GM12873 (cell line): Measurements from ENCODE around the gene SLC6A3.

Experiments used
- CTCF ChIP-seq: IDR thresholded peaks from 2 replicates; pipeline ENCODE4 v1.5.1; 2012; ENCODE audit warnings: low read depth, mild to moderate bottlenecking, moderate library complexity, low read length, control low read depth; ENCODE audit not compliant: insufficient read depth; ENCODE audit errors: missing control alignments

The SLC6A3 gene

GRCh38 chr5:1428107-1428506 lies 17.1 kb downstream of the SLC6A3 start:
- TF ChIP-seq CTCF = no peak

- no peak for TF ChIP-seq CTCF
Measured at GRCh38 chr5:1424716-1425115, 20.5 kb downstream of the SLC6A3 start.

- TF ChIP-seq CTCF = no peak
Measured at GRCh38 chr5:1423901-1424603, 21.2 kb downstream of the SLC6A3 start.

DNA sequence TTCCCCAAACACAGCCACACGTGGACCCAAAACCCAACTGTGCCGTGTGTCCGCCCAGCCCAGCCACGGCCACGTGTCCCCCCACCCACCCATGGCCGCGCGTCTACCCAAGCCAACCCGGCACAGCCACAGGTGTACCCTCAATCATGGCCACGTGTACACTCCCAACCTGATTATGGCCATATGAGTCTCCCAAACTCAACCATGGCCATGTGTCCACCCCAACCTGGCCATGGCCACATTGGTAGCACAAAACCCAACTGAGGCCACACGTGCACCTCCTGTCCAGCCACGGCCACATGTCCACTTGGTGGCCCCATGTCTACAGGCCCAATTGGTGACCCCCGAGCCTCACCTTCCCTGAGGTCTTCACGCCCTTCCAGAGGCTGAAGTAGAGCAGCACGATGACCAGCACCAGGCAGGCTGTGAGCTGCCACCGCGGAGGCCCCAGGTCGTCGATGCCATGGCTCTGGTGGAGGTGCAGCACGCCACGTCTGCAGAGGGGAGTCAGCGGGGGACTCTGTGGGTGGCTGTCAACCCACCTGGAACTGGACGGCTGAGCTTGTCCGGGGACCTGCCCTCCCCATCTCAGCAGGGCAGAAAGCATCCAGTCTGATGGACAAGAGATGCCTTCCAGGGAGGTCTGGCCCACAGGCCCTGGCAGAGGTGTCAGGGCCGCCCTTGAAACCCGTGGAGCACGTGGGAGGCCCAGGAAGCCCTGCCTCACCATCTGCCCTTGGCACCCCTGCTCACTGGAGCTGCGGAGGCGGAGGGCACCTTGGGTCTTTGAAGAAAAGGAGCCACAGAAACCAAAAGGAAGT lies 23.5 kb downstream of the SLC6A3 start:
- no peak for TF ChIP-seq CTCF

DNA sequence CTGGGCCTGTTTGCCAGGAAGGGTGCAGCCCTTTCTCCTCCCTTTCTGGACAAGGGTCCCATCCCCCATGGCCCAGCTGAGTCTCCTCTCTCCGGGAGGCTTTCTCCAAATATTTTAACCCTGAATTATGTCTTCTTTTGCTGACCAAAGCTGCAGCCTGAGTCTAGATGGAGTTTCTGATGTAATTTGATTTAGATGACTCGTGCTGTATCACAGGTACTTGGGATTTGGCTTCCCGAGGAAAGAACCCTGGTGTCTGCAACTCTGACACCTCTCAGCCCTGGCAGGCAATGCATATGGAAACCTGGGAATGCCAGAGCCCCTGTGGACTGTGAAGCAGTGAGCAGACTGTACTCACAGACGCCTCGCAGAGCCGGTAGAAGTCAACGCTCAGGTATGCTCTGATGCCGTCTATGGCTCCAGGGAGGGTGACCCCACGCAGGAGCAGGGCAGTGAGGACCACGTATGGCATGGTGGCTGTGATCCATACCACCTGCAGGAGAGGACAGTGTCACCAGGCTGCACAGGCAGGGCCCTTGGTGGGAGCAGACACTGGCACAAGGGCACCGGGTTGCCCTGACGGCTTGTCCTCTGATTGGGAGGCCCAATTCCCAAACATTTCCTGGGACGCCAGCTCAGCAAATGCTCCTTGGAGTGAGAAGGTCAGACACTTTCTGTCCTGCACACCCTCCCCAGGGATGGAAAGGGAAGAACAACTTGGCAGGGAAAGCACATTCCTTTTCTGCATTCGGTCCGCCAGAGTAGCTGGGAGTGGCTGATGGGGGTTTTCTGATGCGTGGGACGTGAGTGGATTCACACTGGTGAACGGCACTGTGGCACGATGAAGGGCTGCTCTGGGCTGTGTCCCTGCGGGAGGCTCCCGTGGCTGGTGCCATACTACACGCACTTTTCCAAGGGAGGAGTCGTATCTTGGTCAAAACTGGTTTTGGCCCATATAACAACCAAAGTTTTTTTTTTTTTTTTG lies 24.7 kb downstream of the SLC6A3 start:
- TF ChIP-seq CTCF = no peak

GRCh38 chr5:1419476-1420210 lies 25.6 kb downstream of the SLC6A3 start:
- no peak for TF ChIP-seq CTCF
